Measurements from ENCODE around the gene DHDDS.

Gene DHDDS

GRCh38 chr1:26472901-26473845 lies 41.1 kb downstream of the DHDDS start:
- H3K36me3 Mint-ChIP-seq (ENCODE audit: insufficient read depth), result peaks cover 65% of the 10 kb centered on the region
- peak overlapping the region; percentile 93 to 94 for H3K27ac Mint-ChIP-seq
- peak; percentile 81 for ATAC-seq (replicated peaks)
- peaks cover 19 to 43% of the 10 kb centered on the region in 2 donors for H3K4me1 Mint-ChIP-seq (ENCODE audit: low read depth in 2 of 2)
- H3K9me3 Mint-ChIP-seq, result no peaks in the 10 kb centered on the region
- no peaks in the 10 kb centered on the region for H3K27me3 Mint-ChIP-seq
- peak; percentile 96 to 97 (median 97) for DNase-seq
- peak overlapping the region; percentile 88 to 89 for H3K4me3 Mint-ChIP-seq

GRCh38 chr1:26474818-26475217 lies 42.7 kb downstream of the DHDDS start:
- no peak for DNase-seq
- ATAC-seq (replicated peaks), result no peak
- Mint-ChIP-seq H3K4me3 (no peak overlapping the region), H3K36me3 (ENCODE audit: insufficient read depth) (peaks cover 69% of the 10 kb centered on the region), H3K9me3 (no peaks in the 10 kb centered on the region), H3K4me1 (ENCODE audit: low read depth in 2 of 2) (peaks cover 19 to 43% of the 10 kb centered on the region in 2 donors), H3K27ac (no peak overlapping the region), H3K27me3 (no peaks in the 10 kb centered on the region)

GRCh38 chr1:26475989-26476388 lies 43.9 kb downstream of the DHDDS start:
- Mint-ChIP-seq H3K4me3 (no peak overlapping the region), H3K9me3 (no peaks in the 10 kb centered on the region), H3K4me1 (ENCODE audit: low read depth in 2 of 2) (peaks cover 7 to 34% of the 10 kb centered on the region in 2 donors), H3K27ac (peak overlapping the region in 1 of 2 donors; percentile 77), H3K36me3 (ENCODE audit: insufficient read depth) (peaks cover 65% of the 10 kb centered on the region), H3K27me3 (no peaks in the 10 kb centered on the region)
- ATAC-seq (replicated peaks), result no peak
- no peak for DNase-seq

- peak overlapping the region in 1 of 2 donors; percentile 77 for H3K27ac Mint-ChIP-seq
- ATAC-seq (replicated peaks) (no peak), DNase-seq (no peak)
- H3K4me3 Mint-ChIP-seq, result no peak overlapping the region
- H3K4me1 Mint-ChIP-seq (ENCODE audit: low read depth in 2 of 2), result peaks cover 2 to 24% of the 10 kb centered on the region in 2 donors
- peaks cover 61% of the 10 kb centered on the region for H3K36me3 Mint-ChIP-seq (ENCODE audit: insufficient read depth)
- no peaks in the 10 kb centered on the region for H3K9me3 Mint-ChIP-seq
- no peaks in the 10 kb centered on the region for H3K27me3 Mint-ChIP-seq
Measured at GRCh38 chr1:26476958-26477357, 44.8 kb downstream of the DHDDS start.

GRCh38 chr1:26477446-26478152 lies 45.5 kb downstream of the DHDDS start:
- peaks cover 62% of the 10 kb centered on the region for H3K36me3 Mint-ChIP-seq (ENCODE audit: insufficient read depth)
- H3K4me3 Mint-ChIP-seq, result no peak overlapping the region

GRCh38 chr1:26478159-26478558 lies 46.0 kb downstream of the DHDDS start:
- DNase-seq (no peak), ATAC-seq (replicated peaks) (no peak)
- no peaks in the 10 kb centered on the region for H3K9me3 Mint-ChIP-seq
- no peaks in the 10 kb centered on the region for H3K27me3 Mint-ChIP-seq
- no peak overlapping the region for H3K4me3 Mint-ChIP-seq
- peak overlapping the region; percentile 46 to 77 for H3K27ac Mint-ChIP-seq
- peaks cover 56% of the 10 kb centered on the region for H3K36me3 Mint-ChIP-seq (ENCODE audit: insufficient read depth)
- H3K4me1 Mint-ChIP-seq (ENCODE audit: low read depth in 2 of 2), result peaks cover 2 to 22% of the 10 kb centered on the region in 2 donors

More at GRCh38 chr1:26477446-26478152, 45.5 kb downstream of the DHDDS start:
- peak overlapping the region; percentile 46 to 77 for H3K27ac Mint-ChIP-seq
- H3K9me3 Mint-ChIP-seq, result no peaks in the 10 kb centered on the region
- peaks cover 2 to 24% of the 10 kb centered on the region in 2 donors for H3K4me1 Mint-ChIP-seq (ENCODE audit: low read depth in 2 of 2)
- H3K27me3 Mint-ChIP-seq, result no peaks in the 10 kb centered on the region
- no peak for DNase-seq
- no peak for ATAC-seq (replicated peaks)

- peaks cover under 1 to 17% of the 10 kb centered on the region in 2 donors for H3K4me1 Mint-ChIP-seq (ENCODE audit: low read depth in 2 of 2)
- no peak overlapping the region for H3K4me3 Mint-ChIP-seq
- H3K27me3 Mint-ChIP-seq, result no peaks in the 10 kb centered on the region
- ATAC-seq (replicated peaks), result no peak
- H3K27ac Mint-ChIP-seq, result peak overlapping the region; percentile 30 to 70
- H3K9me3 Mint-ChIP-seq, result no peaks in the 10 kb centered on the region
- peaks cover 48% of the 10 kb centered on the region for H3K36me3 Mint-ChIP-seq (ENCODE audit: insufficient read depth)
- DNase-seq, result no peak
Measured at GRCh38 chr1:26478988-26479387, 46.9 kb downstream of the DHDDS start.

- Mint-ChIP-seq H3K9me3 (no peaks in the 10 kb centered on the region), H3K27me3 (no peaks in the 10 kb centered on the region), H3K27ac (no peak overlapping the region), H3K4me1 (ENCODE audit: low read depth in 2 of 2) (no peaks in the 10 kb centered on the region), H3K36me3 (ENCODE audit: insufficient read depth) (peaks cover 16% of the 10 kb centered on the region), H3K4me3 (no peak overlapping the region)
- no peak for DNase-seq
- ATAC-seq (replicated peaks), result no peak
Measured at GRCh38 chr1:26482921-26483320, 50.8 kb downstream of the DHDDS start.

- Mint-ChIP-seq H3K36me3 (ENCODE audit: insufficient read depth) (peaks cover 10% of the 10 kb centered on the region), H3K4me3 (no peak overlapping the region), H3K9me3 (no peaks in the 10 kb centered on the region), H3K27ac (peak overlapping the region in 1 of 2 donors; percentile 36), H3K4me1 (ENCODE audit: low read depth in 2 of 2) (no peaks in the 10 kb centered on the region), H3K27me3 (no peaks in the 10 kb centered on the region)
- DNase-seq (no peak), ATAC-seq (replicated peaks) (no peak)
Measured at GRCh38 chr1:26483980-26484379, 51.9 kb downstream of the DHDDS start.

GRCh38 chr1:26490155-26490554 lies 58.0 kb downstream of the DHDDS start:
- no peaks in the 10 kb centered on the region for H3K36me3 Mint-ChIP-seq (ENCODE audit: insufficient read depth)
- no peaks in the 10 kb centered on the region for H3K9me3 Mint-ChIP-seq
- DNase-seq (no peak), ATAC-seq (replicated peaks) (no peak)
- no peak overlapping the region for H3K27ac Mint-ChIP-seq
- no peak overlapping the region for H3K4me3 Mint-ChIP-seq
- H3K4me1 Mint-ChIP-seq (ENCODE audit: low read depth in 2 of 2), result no peaks in the 10 kb centered on the region
- H3K27me3 Mint-ChIP-seq, result no peaks in the 10 kb centered on the region

GRCh38 chr1:26493267-26493666 lies 61.1 kb downstream of the DHDDS start:
- no peaks in the 10 kb centered on the region for H3K36me3 Mint-ChIP-seq (ENCODE audit: insufficient read depth)
- H3K27me3 Mint-ChIP-seq, result no peaks in the 10 kb centered on the region
- no peak for DNase-seq
- ATAC-seq (replicated peaks), result no peak
- H3K4me1 Mint-ChIP-seq (ENCODE audit: low read depth in 2 of 2), result no peaks in the 10 kb centered on the region
- H3K27ac Mint-ChIP-seq, result no peak overlapping the region
- no peaks in the 10 kb centered on the region for H3K9me3 Mint-ChIP-seq
- no peak overlapping the region for H3K4me3 Mint-ChIP-seq

GRCh38 chr1:26493938-26494337 lies 61.8 kb downstream of the DHDDS start:
- no peak for DNase-seq
- Mint-ChIP-seq H3K36me3 (ENCODE audit: insufficient read depth) (no peaks in the 10 kb centered on the region), H3K4me1 (ENCODE audit: low read depth in 2 of 2) (no peaks in the 10 kb centered on the region), H3K27ac (no peak overlapping the region), H3K9me3 (no peaks in the 10 kb centered on the region), H3K27me3 (no peaks in the 10 kb centered on the region), H3K4me3 (no peak overlapping the region)
- ATAC-seq (replicated peaks), result no peak

- Mint-ChIP-seq H3K27me3 (no peaks in the 10 kb centered on the region), H3K4me3 (no peak overlapping the region), H3K4me1 (ENCODE audit: low read depth in 2 of 2) (peaks cover 0 to 6% of the 10 kb centered on the region in 2 donors), H3K36me3 (ENCODE audit: insufficient read depth) (peaks cover 11% of the 10 kb centered on the region), H3K9me3 (no peaks in the 10 kb centered on the region), H3K27ac (no peak overlapping the region)
- DNase-seq, result no peak
- no peak for ATAC-seq (replicated peaks)
Measured at GRCh38 chr1:26496861-26497260, 64.7 kb downstream of the DHDDS start.

Data from effector memory CD8-positive, alpha-beta T cell (primary cell).